ENCODE measurements around the gene SRRM3. TPM values are rescaled to one million over a fixed set of nuclear protein-coding genes. Genes with fewer than 3 reads are reported as not detected.
"Not testable (repeated sequence)": the region's sequence is repeated elsewhere in the genome, so short reads cannot be mapped to it uniquely, and the experiment has no call there.

The SRRM3 gene
- 1 to 10 TPM; 1.0 to 2.3 (median 1.7) TPM for polyA plus RNA-seq (ENCODE audit: insufficient read length in 4 of 4)

- DNase-seq (ENCODE audit: low read depth in 4 of 4, low spot score in 2 of 4), result peak; percentile 19 to 51 (median 28)
These were observed at the start of gene SRRM3 for GRCh38 chr7:76201732-76202665. TSS of gene SRRM3 (plus strand) at chr7:76201896. CDS start at chr7:76235067, 33,171 bp downstream.

- DNase-seq (ENCODE audit: low read depth in 4 of 4, low spot score in 2 of 4), result no peak
These were observed 49.8 kb upstream of the SRRM3 start for GRCh38 chr7:76151932-76152331.

GRCh38 chr7:76153571-76154230 is 48.0 kb upstream of the SRRM3 start:
- DNase-seq (ENCODE audit: low read depth in 4 of 4, low spot score in 2 of 4), result not testable (repeated sequence)

- no peak for DNase-seq (ENCODE audit: low read depth in 4 of 4, low spot score in 2 of 4)
These were observed 45.8 kb upstream of the SRRM3 start for GRCh38 chr7:76155938-76156337.

- DNase-seq (ENCODE audit: low read depth in 4 of 4, low spot score in 2 of 4), result not testable (repeated sequence)
These were observed 44.6 kb upstream of the SRRM3 start for GRCh38 chr7:76156992-76157685.

- not testable (repeated sequence) for DNase-seq (ENCODE audit: low read depth in 4 of 4, low spot score in 2 of 4)
These were observed 43.3 kb upstream of the SRRM3 start for GRCh38 chr7:76158416-76158815.

- not testable (repeated sequence) for DNase-seq (ENCODE audit: low read depth in 4 of 4, low spot score in 2 of 4)
These were observed 39.1 kb upstream of the SRRM3 start for GRCh38 chr7:76162416-76163170.

GRCh38 chr7:76163812-76164211 is 37.9 kb upstream of the SRRM3 start:
- DNase-seq (ENCODE audit: low read depth in 4 of 4, low spot score in 2 of 4), result not testable (repeated sequence)

GRCh38 chr7:76165106-76165972 is 36.4 kb upstream of the SRRM3 start:
- no peak for DNase-seq (ENCODE audit: low read depth in 4 of 4, low spot score in 2 of 4)

GRCh38 chr7:76165973-76166403 is 35.7 kb upstream of the SRRM3 start:
- DNase-seq (ENCODE audit: low read depth in 4 of 4, low spot score in 2 of 4), result peak in 1 of 4 donors; percentile 3

- DNase-seq (ENCODE audit: low read depth in 4 of 4, low spot score in 2 of 4), result peak; percentile 79 to 93 (median 90)
These were observed 35.1 kb upstream of the SRRM3 start for GRCh38 chr7:76166404-76167255.

- no peak for DNase-seq (ENCODE audit: low read depth in 4 of 4, low spot score in 2 of 4)
These were observed 28.0 kb upstream of the SRRM3 start for GRCh38 chr7:76173566-76174205.

- not testable (repeated sequence) for DNase-seq (ENCODE audit: low read depth in 4 of 4, low spot score in 2 of 4)
These were observed 24.7 kb upstream of the SRRM3 start for GRCh38 chr7:76176951-76177350.

GRCh38 chr7:76179686-76180085 is 22.0 kb upstream of the SRRM3 start:
- DNase-seq (ENCODE audit: low read depth in 4 of 4, low spot score in 2 of 4), result no peak

- no peak for DNase-seq (ENCODE audit: low read depth in 4 of 4, low spot score in 2 of 4)
These were observed 19.3 kb upstream of the SRRM3 start for GRCh38 chr7:76182225-76182960.

GRCh38 chr7:76185187-76185896 is 16.4 kb upstream of the SRRM3 start:
- no peak for DNase-seq (ENCODE audit: low read depth in 4 of 4, low spot score in 2 of 4)

Data from left renal cortex interstitium (tissue), 4 donors.